H7 (cell line): Measurements from ENCODE around the gene SPECC1. TPM values are rescaled to one million over a fixed set of nuclear protein-coding genes. Genes with fewer than 3 reads are reported as not detected.
A peak's percentile ranks its signal among the peaks of the same experiment; 100 is the strongest.
"Not testable (repeated sequence)": the region's sequence is repeated elsewhere in the genome, so short reads cannot be mapped to it uniquely, and the experiment has no call there.

ENCODE experiments used
- DNase-seq: peaks from one replicate; pipeline ENCODE4 v3.0.0; 2012
- H3K27me3 ChIP-seq: 2 replicates; pipeline ENCODE4 v1.6.0; 2011; ENCODE audit warnings: mild to moderate bottlenecking, low read length; ENCODE audit not compliant: control insufficient read depth, insufficient read depth
- H3K36me3 ChIP-seq: replicated peaks from 2 replicates; pipeline ENCODE4 v1.5.1; 2011; ENCODE audit warnings: low read length; ENCODE audit not compliant: control insufficient read depth, insufficient read depth
- H3K4me3 ChIP-seq: 2 replicates; pipeline ENCODE4 v1.5.1; 2011; ENCODE audit warnings: low read depth, mild to moderate bottlenecking, control low read depth, low read length, moderate library complexity; ENCODE audit not compliant: insufficient read depth
- total RNA-seq: library from RNA; depleted of rRNA; stranded (reverse); fragments of >200 nt; shearing (Covaris generic); gene quantifications from 2 replicates; pipeline ENCODE4 v1.2.3, GENCODE V29; 2014

SPECC1 gene
- total RNA-seq, 1 experiment from 2014 or later, result 54.1 TPM

GRCh38 chr17:20262226-20263114, 253.3 kb downstream of the SPECC1 start:
- Histone ChIP-seq H3K36me3 (peaks cover 9% of the 10 kb centered on the region), H3K27me3 (no peaks in the 10 kb centered on the region), H3K4me3 (no peak overlapping the region)
- DNase-seq, result no peak

GRCh38 chr17:20263115-20263433, 253.9 kb downstream of the SPECC1 start:
- not testable (repeated sequence) for H3K4me3 ChIP-seq, H3K27me3 ChIP-seq, DNase-seq, H3K36me3 ChIP-seq

DNA sequence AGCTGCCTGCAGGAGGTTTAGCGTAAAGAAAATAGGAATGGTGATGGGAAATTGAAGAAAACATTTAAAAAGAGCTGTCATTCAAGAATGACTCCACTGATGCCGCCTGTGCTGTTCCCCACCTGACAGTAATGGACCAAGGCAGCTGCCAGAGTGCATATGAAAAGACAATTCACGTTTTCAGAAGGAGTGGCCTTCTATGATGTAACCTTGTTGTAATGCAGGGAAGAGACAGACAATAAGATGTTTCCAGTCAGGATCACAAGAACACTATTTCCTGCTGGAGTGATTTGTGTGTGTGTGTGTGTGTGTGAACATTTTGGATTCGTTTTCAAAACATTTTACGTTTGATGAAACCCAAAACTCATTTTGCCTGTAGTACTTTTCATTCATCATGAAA, 254.4 kb downstream of the SPECC1 start:
- no peak overlapping the region for H3K4me3 ChIP-seq
- peaks cover 7% of the 10 kb centered on the region for H3K36me3 ChIP-seq
- DNase-seq, result peak; percentile 47
- no peaks in the 10 kb centered on the region for H3K27me3 ChIP-seq

DNA sequence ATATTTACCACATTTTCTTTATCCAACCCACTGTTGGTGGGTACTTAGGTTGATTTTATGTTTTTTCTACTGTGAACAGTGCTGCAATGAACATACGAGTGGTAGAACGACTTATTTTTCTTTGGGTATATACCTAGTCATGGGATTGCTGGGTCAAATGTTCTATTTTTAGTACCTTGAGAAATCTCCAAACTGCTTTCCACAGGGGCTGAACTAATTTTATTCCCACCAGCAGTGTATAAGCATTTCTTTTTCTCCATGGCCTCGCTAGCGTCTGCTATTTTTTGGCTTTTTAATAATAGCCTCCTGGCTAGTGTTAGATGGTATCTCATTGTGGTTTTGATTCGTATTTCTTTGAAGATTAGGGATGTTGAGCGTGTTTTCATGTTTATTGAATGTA, 255.8 kb downstream of the SPECC1 start:
- no peaks in the 10 kb centered on the region for H3K27me3 ChIP-seq

GRCh38 chr17:20266806-20267458, 257.8 kb downstream of the SPECC1 start:
- Histone ChIP-seq H3K27me3 (no peaks in the 10 kb centered on the region), H3K36me3 (peaks cover 3% of the 10 kb centered on the region), H3K4me3 (no peak overlapping the region)
- DNase-seq, result no peak

More for the DNA sequence above, 255.8 kb downstream of the SPECC1 start:
- DNase-seq, result no peak
- Histone ChIP-seq H3K36me3 (peaks cover 7% of the 10 kb centered on the region), H3K4me3 (no peak overlapping the region)

- Histone ChIP-seq H3K36me3 (peaks cover 3% of the 10 kb centered on the region), H3K4me3 (no peak overlapping the region), H3K27me3 (no peaks in the 10 kb centered on the region)
- DNase-seq, result no peak
Measured at GRCh38 chr17:20267459-20267842, 258.3 kb downstream of the SPECC1 start.

- peaks cover 3% of the 10 kb centered on the region for H3K36me3 ChIP-seq
- no peak overlapping the region for H3K4me3 ChIP-seq
- no peaks in the 10 kb centered on the region for H3K27me3 ChIP-seq
- DNase-seq, result no peak
Measured at GRCh38 chr17:20270369-20270768, 261.2 kb downstream of the SPECC1 start.

DNA sequence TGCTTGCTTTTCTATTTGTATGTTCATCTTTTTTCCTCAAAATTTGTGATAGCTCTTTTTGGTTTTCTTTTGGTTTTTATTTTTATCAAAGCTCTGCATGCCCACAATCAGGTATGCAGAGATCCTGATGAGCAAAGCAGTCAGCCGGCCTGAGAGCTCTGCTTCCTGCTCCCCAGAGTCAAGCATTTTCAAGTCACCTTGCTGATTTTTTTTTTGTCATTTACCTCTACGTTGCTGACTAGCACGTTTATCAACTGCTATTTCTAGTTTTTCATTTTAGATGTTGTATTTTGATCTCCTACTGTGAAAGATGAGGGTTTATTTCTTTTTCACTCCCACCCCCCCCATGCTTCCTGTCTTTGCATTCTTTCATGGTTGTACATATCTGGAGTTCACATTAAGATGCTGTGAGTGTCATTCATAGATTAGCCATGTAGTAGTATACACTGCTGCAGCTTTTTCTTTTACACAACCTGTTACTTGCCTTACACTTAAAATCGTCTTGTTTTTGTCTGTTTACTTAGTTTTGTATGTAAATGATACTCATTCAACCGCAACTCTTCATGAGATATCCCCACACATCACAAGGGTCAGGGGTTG, 262.0 kb downstream of the SPECC1 start:
- DNase-seq, result no peak
- Histone ChIP-seq H3K4me3 (no peak overlapping the region), H3K27me3 (no peaks in the 10 kb centered on the region), H3K36me3 (peaks cover 3% of the 10 kb centered on the region)

DNA sequence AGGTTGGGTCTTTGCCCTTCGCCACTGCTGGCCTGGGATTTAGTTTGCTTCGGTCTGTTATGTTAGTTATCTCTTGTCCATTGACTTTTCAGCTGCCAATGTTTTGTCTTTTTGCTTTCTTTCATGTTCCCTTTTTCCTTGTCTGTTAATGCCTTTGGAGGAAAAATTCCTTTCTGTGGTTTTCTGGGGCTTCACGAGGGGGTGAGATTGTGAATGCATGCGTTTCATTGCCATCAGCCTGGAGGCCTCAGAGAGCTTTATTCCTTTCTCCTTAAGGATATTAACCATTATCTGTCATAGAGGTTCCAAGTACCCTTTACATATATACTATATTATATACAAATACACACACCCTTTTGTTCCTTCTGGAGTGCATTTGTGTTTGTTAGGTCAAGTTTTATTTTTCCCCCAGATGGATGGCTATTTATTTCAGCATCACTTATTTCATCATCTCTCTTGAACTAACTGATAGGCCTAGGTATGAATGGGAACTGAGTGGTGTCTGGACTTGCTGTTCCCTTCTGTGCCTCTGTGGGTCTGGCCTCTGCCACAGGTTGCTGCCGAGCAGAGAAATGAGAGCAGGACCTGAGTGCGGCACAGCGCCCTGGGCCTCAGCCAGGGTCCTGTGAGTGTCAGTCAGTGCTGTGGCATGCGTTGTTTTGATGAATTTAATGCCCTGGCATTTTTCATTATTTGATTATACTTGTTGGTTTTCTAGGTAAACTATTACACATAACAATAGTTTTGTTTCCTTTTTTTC, 264.8 kb downstream of the SPECC1 start:
- peak; percentile 2 for DNase-seq
- Histone ChIP-seq H3K27me3 (no peaks in the 10 kb centered on the region), H3K4me3 (no peak overlapping the region), H3K36me3 (no peaks in the 10 kb centered on the region; the same call in 1 of the 2 replicates)

DNA sequence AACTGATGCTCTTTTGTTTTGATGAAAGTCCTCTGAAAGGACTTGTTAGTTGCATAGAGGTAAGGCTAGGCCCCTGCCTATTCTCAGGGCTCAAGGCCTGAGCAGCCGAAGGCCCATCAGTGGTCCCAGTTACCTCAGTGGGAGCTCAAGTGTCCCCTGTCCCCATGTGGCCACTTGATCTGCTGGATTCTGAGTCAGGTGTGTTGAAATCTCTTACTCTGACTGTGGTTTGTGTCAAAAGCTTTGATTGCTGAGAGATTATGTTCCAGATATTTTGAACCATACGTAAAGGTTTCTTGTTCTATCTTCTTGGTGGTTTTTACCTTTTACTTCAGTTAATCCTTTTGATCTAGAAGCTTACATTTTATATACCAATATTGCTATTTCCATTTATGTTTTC, 266.5 kb downstream of the SPECC1 start:
- H3K27me3 ChIP-seq, result no peaks in the 10 kb centered on the region
- H3K4me3 ChIP-seq, result no peak overlapping the region
- H3K36me3 ChIP-seq, result no peaks in the 10 kb centered on the region; the same call in 1 of the 2 replicates
- DNase-seq, result no peak

GRCh38 chr17:20276421-20276820, 267.3 kb downstream of the SPECC1 start:
- DNase-seq, result no peak
- peaks cover under 1% of the 10 kb centered on the region for H3K36me3 ChIP-seq
- H3K4me3 ChIP-seq, result no peak overlapping the region
- H3K27me3 ChIP-seq, result no peaks in the 10 kb centered on the region

GRCh38 chr17:20278805-20279204, 269.6 kb downstream of the SPECC1 start:
- H3K36me3 ChIP-seq, result peaks cover 3% of the 10 kb centered on the region
- peak; percentile 16 for DNase-seq

GRCh38 chr17:20279631-20280030, 270.5 kb downstream of the SPECC1 start:
- no peak for DNase-seq
- peaks cover 3% of the 10 kb centered on the region for H3K36me3 ChIP-seq
- no peak overlapping the region for H3K4me3 ChIP-seq
- H3K27me3 ChIP-seq, result no peaks in the 10 kb centered on the region

More at GRCh38 chr17:20278805-20279204, 269.6 kb downstream of the SPECC1 start:
- Histone ChIP-seq H3K27me3 (no peaks in the 10 kb centered on the region), H3K4me3 (no peak overlapping the region)

GRCh38 chr17:20280051-20280450, 270.9 kb downstream of the SPECC1 start:
- Histone ChIP-seq H3K4me3 (no peak overlapping the region), H3K27me3 (no peaks in the 10 kb centered on the region), H3K36me3 (peaks cover 3% of the 10 kb centered on the region)
- no peak for DNase-seq
